Panc1 (cell line): ENCODE measurements around the gene CGB1. TPM values are rescaled to one million over a fixed set of nuclear protein-coding genes. Genes with fewer than 3 reads are reported as not detected.

ENCODE experiments used
- ATAC-seq: fragments of 200-7000 bp; cut with Tn5 transposase; 2 replicates; pipeline ENCODE4 v1.9.1; 2020; ENCODE audit warnings: mild to moderate bottlenecking, moderate library complexity
- BruUV-seq: library from RNA; stranded (reverse); fragments of 400-500 nt; replicated peaks from 2 replicates; lab custom pipeline; 2021; lab: Mats Ljungman, UMichigan
- CTCF ChIA-PET: fragments of 300-600 bp; sonication (Branson Sonifier 250); formaldehyde crosslinking; loops from one replicate; lab custom pipeline; 2022; ENCODE audit warnings: antibody characterized with exemption; lab: Charles Lee
- POLR2A ChIA-PET: fragments of 300-600 bp; sonication (Branson Sonifier 250); formaldehyde crosslinking; loops from one replicate; lab custom pipeline; 2022; ENCODE audit warnings: antibody characterized with exemption; lab: Charles Lee
- DNase-seq: peaks from one replicate; pipeline ENCODE4 v3.0.0-alpha.2; 2010; ENCODE audit warnings: low read depth, low spot score
- H3K27ac ChIP-seq: 2 replicates; pipeline ENCODE4 v1.5.1; 2011; ENCODE audit warnings: mild to moderate bottlenecking, low read length, inconsistent platforms
- H3K27me3 ChIP-seq: fragments of 200-500 bp; sonication (Bioruptor generic); 2 replicates; pipeline ENCODE4 v1.6.0; 2014; ENCODE audit warnings: low read length, inconsistent platforms; ENCODE audit not compliant: control insufficient read depth, insufficient read depth
- H3K36me3 ChIP-seq: fragments of 200-500 bp; sonication (Bioruptor generic); 2 replicates; pipeline ENCODE4 v1.5.1; 2014; ENCODE audit warnings: inconsistent platforms, mild to moderate bottlenecking, low read length, moderate library complexity; ENCODE audit not compliant: control insufficient read depth, insufficient read depth
- H3K4me1 ChIP-seq: 2 replicates; pipeline ENCODE4 v1.5.1; 2011; ENCODE audit warnings: inconsistent platforms, mild to moderate bottlenecking, low read length, moderate library complexity; ENCODE audit not compliant: control insufficient read depth, insufficient read depth
- H3K4me3 ChIP-seq, 2 experiments: 2 replicates each; pipeline ENCODE4 v1.5.1; 2011 to 2012; ENCODE audit warnings: low read depth in 2 of 2, low read length in 2 of 2, mild to moderate bottlenecking in 2 of 2, inconsistent platforms in 1 of 2, moderate library complexity in 1 of 2
- H3K9me3 ChIP-seq: fragments of 200-500 bp; sonication (Bioruptor generic); 2 replicates; pipeline ENCODE4 v1.5.1; 2014; ENCODE audit warnings: low read depth, mild to moderate bottlenecking, inconsistent platforms, low read length, moderate library complexity; ENCODE audit not compliant: control insufficient read depth, insufficient read depth
- CTCF ChIP-seq: fragments of 450-650 bp; IDR thresholded peaks from 2 replicates; pipeline ENCODE4 v1.5.1; 2017; ENCODE audit warnings: mild to moderate bottlenecking
- POLR2AphosphoS5 ChIP-seq: IDR thresholded peaks from 2 replicates; pipeline ENCODE4 v1.6.1; 2012; ENCODE audit warnings: mild to moderate bottlenecking, low read depth, low read length, moderate library complexity
- REST ChIP-seq, 2 experiments: IDR thresholded peaks; 2 replicates each; pipeline ENCODE4 v1.6.1; 2011 to 2012; ENCODE audit warnings: low read depth in 2 of 2, control low read depth in 1 of 2, low read length in 1 of 2, mild to moderate bottlenecking in 1 of 2, moderate library complexity in 1 of 2; ENCODE audit not compliant: insufficient read depth in 1 of 2
- SIN3A ChIP-seq: IDR thresholded peaks from 2 replicates; pipeline ENCODE4 v1.6.1; 2012; ENCODE audit warnings: low read depth, mild to moderate bottlenecking, low read length, moderate library complexity, borderline replicate concordance; ENCODE audit not compliant: insufficient read depth
- TCF7L2 ChIP-seq: IDR thresholded peaks from 2 replicates; pipeline ENCODE4 v1.6.1; 2011; ENCODE audit warnings: mild to moderate bottlenecking, low read depth, low read length, inconsistent platforms
- in situ Hi-C: cut with HindIII; loops from 2 replicates; pipeline ENCODE4 v1.10.0; 2016; ENCODE audit warnings: low sequenced_read_pairs, low pct_unique_long_range_greater_than_20kb
- intact Hi-C: fragments of 100-400 bp; cut with micrococcal nuclease; formaldehyde crosslinking; loops from one replicate; pipeline ENCODE4 v1.10.0; 2022; ENCODE audit not compliant: unreplicated experiment
- total RNA-seq: library from RNA; stranded (reverse); gene quantifications from one replicate; pipeline ENCODE4 v1.2.1, GENCODE V29; 2021; ENCODE audit not compliant: unreplicated experiment

Gene CGB1
- total RNA-seq, 1 experiment from 2014 or later, result not detected

- intact Hi-C loops (no loop called here), in situ Hi-C loops (no loop called here)
- ATAC-seq, result peak; percentile 87
- H3K27ac ChIP-seq, result peak overlapping the region; percentile 72
- no peaks in the 10 kb centered on the region; the same call in 1 of the 2 replicates for H3K4me1 ChIP-seq
- CTCF ChIA-PET, result interaction anchor here (0.6 to 0.7 kb wide), 3 partner anchors 17 to 191 kb away, joined by 3 to 4 read pairs (median 3); no protein-coding TSS in a partner anchor
- POLR2A ChIA-PET, result interaction anchor here (0.5 kb wide), 1 partner anchor 42 kb away, joined by 15 read pairs; no protein-coding TSS in a partner anchor
- H3K27me3 ChIP-seq, result no peaks in the 10 kb centered on the region
- no peak for TF ChIP-seq REST (IDR thresholded peaks at IDR 0.05; ENCODE audit: insufficient read depth in 1 of 2, low read depth in 2 of 2, low read length in 1 of 2)
- TF ChIP-seq CTCF, result peak; percentile 69
- TF ChIP-seq TCF7L2, result no peak
- TF ChIP-seq POLR2AphosphoS5, result peak; percentile 76
- BruUV-seq, result no TSS peak
- DNase-seq, result no peak
- H3K36me3 ChIP-seq, result no peaks in the 10 kb centered on the region
- no peaks in the 10 kb centered on the region for H3K9me3 ChIP-seq
- peak overlapping the region; percentile 43 to 51 for H3K4me3 ChIP-seq
Measured at GRCh38 chr19:49017666-49018351, 18.9 kb downstream of the CGB1 start.

GRCh38 chr19:49017041-49017665, 19.5 kb downstream of the CGB1 start, which contains the start of gene LHB:
TSS of gene LHB (minus strand) at chr19:49017091. CDS start at chr19:49017081, 10 bp downstream.
- ATAC-seq, result no peak; the same call in 1 of the 2 replicates

More at GRCh38 chr19:49017041-49017665, 19.5 kb downstream of the CGB1 start, which contains the start of gene LHB:
- no peak for DNase-seq
- Histone ChIP-seq H3K27me3 (no peaks in the 10 kb centered on the region), H3K27ac (peak within 1 kb of the TSS; percentile 29; the same call in 1 of the 2 replicates), H3K4me3 (peak within 1 kb of the TSS; percentile 43 to 51), H3K4me1 (no peaks in the 10 kb centered on the region; the same call in 1 of the 2 replicates), H3K36me3 (no peaks in the 10 kb centered on the region), H3K9me3 (no peaks in the 10 kb centered on the region)
- no peak for TF ChIP-seq CTCF
- TF ChIP-seq SIN3A, result no peak
- TF ChIP-seq TCF7L2, result no peak
- no peak for TF ChIP-seq REST (IDR thresholded peaks at IDR 0.05; ENCODE audit: insufficient read depth in 1 of 2, low read depth in 2 of 2, low read length in 1 of 2)
- TF ChIP-seq POLR2AphosphoS5, result no peak
- intact Hi-C loops, result no loop called here
- no TSS peak for BruUV-seq
- in situ Hi-C loops, result no loop called here
- POLR2A ChIA-PET, result interaction anchor here (0.5 kb wide), 1 partner anchor 43 kb away, joined by 15 read pairs; no protein-coding TSS in a partner anchor
- CTCF ChIA-PET, result interaction anchor here (0.6 kb wide), 1 partner anchor 18 kb away, joined by 3 read pairs; no protein-coding TSS in a partner anchor
